GM12801 (cell line): ENCODE measurements around the gene DCDC2B.

ENCODE experiments used
- CTCF ChIP-seq: IDR thresholded peaks from one replicate; pipeline ENCODE4 v1.5.1; 2011; ENCODE audit warnings: control low read depth; ENCODE audit not compliant: insufficient read length; ENCODE audit errors: extremely low read depth

Gene DCDC2B

GRCh38 chr1:32208891-32209328 is at the start of gene DCDC2B:
TSS of gene DCDC2B (plus strand) at chr1:32209089. CDS start at chr1:32209094, 5 bp downstream.
- no peak for TF ChIP-seq CTCF

- no peak for TF ChIP-seq CTCF
Measured at GRCh38 chr1:32159189-32159588, 49.7 kb upstream of the DCDC2B start.

- no peak for TF ChIP-seq CTCF
Measured at GRCh38 chr1:32163405-32163804, 45.5 kb upstream of the DCDC2B start.

GRCh38 chr1:32170991-32171390 is 37.9 kb upstream of the DCDC2B start:
- no peak for TF ChIP-seq CTCF

GRCh38 chr1:32172621-32173245 is 36.2 kb upstream of the DCDC2B start:
- no peak for TF ChIP-seq CTCF

- TF ChIP-seq CTCF = no peak
Measured at GRCh38 chr1:32178380-32179192, 30.3 kb upstream of the DCDC2B start.

- TF ChIP-seq CTCF = no peak
Measured at GRCh38 chr1:32179193-32179442, 29.8 kb upstream of the DCDC2B start.
